GM12873 (cell line): ENCODE data around the gene DIAPH3.

Source experiments
- TF ChIP-seq, protein P1 (sequence below): IDR thresholded peaks from 2 replicates; pipeline ENCODE4 v1.5.1; 2012; ENCODE audit warnings: low read depth, mild to moderate bottlenecking, moderate library complexity, low read length, control low read depth; ENCODE audit not compliant: insufficient read depth; ENCODE audit errors: missing control alignments

Gene DIAPH3

DNA sequence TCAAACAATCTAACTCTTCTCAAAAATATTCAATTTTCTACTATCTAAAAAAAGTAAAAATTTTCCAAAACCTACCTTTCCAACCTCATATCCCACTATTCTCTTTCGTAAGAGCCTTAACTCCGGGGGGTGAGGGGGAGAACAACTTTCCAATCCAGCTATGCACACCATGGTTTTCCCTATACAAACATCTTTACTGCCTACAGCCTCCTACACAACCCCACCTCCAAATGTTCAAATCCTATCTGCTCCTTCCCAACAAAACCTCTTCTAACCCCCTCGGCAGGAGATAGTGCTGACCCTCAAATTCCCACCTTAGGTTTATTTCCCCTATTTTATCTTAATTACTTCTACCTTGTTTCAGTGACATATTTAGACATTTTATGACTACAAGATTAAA is 102.0 kb downstream of the DIAPH3 start:
- TF ChIP-seq, protein P1, sequence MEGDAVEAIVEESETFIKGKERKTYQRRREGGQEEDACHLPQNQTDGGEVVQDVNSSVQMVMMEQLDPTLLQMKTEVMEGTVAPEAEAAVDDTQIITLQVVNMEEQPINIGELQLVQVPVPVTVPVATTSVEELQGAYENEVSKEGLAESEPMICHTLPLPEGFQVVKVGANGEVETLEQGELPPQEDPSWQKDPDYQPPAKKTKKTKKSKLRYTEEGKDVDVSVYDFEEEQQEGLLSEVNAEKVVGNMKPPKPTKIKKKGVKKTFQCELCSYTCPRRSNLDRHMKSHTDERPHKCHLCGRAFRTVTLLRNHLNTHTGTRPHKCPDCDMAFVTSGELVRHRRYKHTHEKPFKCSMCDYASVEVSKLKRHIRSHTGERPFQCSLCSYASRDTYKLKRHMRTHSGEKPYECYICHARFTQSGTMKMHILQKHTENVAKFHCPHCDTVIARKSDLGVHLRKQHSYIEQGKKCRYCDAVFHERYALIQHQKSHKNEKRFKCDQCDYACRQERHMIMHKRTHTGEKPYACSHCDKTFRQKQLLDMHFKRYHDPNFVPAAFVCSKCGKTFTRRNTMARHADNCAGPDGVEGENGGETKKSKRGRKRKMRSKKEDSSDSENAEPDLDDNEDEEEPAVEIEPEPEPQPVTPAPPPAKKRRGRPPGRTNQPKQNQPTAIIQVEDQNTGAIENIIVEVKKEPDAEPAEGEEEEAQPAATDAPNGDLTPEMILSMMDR: no peak

DNA sequence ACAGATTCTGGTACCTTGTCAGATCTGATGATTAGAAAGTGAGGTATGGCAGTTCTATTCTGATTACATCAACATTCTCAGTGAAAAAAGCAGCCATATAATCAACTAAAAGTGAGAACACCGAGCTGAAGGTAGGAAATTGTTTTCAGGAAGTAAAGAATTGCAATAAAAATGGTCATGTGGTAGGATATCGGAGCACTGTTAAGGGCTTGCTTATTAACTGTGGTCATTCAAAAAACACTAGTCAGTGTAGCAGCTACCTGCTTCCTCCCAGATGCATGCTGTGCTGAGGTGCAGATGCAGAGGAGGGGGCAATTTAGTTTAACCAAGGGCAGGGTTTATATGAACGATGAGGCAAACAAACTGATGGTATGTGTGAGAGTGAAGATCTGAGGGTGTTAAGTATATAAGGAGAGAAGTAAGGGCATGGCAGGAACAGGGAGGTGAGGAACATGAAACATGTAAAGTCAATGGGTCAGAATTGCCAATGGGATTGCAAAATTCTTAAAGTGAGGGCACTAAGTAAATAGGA is 111.9 kb downstream of the DIAPH3 start:
- TF ChIP-seq, protein P1: no peak

DNA sequence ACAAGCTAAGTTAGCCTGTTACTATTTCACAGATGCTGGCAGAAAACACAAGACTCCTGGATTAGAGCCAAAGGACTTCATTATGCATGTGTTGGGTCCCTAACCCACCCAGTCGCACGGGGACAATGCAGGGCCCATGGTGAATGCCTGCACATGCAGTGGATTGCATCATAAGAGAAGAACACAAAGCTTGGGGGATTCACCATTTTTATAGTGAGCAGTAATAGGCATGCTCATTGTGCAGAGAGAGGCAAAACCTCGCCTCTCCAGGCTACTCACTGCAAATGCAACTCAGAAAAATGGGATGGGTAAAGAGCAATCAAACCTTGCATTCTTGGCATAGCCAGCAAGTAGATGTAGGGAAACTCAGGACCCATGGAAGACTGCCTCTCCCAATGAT is 115.8 kb downstream of the DIAPH3 start:
- TF ChIP-seq, protein P1: no peak

DNA sequence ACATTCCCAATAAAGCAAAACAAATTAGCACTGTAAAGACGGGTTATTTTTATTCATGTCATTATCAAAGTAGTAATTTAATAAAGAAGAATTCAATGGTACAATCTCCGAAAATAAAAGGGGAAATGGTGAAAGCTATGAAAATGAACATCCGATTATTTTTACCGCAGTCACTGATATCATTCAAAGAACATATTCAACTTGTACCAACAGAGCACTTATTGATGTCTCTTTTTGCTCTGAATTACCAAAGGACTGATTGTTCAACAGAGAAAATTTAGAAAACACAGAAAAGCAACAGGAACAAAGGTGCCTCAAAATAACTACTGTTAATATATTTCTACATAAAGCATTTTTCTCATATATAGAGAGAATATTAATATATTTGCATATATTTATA is 119.4 kb downstream of the DIAPH3 start:
- TF ChIP-seq, protein P1: no peak

DNA sequence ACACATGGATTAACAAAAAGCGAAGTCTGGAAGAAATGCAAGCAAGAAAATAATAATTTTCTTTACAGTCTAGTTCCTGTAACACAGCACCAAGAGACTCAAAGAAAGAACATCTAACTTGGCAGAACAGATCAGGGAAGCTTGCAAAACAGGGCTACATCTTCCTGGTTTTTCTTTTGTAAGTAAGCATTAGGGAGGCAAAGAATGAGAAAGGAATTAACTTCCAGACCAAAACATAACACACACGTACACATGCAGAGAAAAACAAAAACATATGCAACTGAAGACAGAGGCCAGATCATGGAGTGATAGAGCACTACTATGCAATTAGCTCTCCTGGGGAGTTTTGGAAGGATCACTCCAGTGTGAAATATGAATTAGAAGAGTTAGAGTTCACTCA is 120.5 kb downstream of the DIAPH3 start:
- TF ChIP-seq, protein P1: no peak

DNA sequence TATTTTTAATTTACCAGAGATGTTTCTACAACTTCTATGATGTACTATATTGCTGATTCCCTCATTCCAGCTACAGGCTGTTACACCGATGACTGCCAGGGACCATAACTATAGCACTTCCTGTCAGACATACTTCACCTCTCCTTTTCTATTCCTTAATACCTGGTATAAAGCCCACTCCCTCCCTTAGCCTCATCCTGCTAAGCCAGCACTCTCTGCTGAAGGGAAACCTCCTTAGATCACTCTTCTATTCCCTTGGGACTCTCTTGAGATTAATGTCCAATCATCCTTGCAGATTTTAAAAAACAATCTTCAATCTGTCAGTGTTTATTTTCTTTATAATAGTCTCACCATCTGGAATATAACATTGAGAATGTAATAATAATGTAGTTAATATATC is 127.9 kb downstream of the DIAPH3 start:
- TF ChIP-seq, protein P1: no peak

DNA sequence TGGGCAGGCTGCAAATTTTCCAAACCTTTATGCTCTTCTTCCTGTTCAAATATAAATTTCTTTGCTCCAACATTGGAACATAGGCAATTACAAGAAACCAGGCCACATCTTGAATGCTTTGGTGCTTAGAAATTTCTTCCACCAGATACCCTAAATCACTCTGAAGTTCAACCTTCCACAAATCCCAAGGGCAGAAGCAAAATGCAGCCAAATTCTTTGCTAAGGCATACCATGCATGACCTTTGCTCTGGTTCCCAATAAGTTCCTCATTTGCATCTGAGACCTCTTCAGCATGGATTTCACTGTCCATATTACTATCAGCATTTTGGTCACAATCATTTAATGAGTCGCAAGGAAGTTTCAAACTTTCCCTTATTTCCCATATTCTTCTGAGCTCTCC is 130.9 kb downstream of the DIAPH3 start:
- TF ChIP-seq, protein P1: no peak
